Prostate gland (tissue), 2 donors: ENCODE measurements around the gene PCDH8.

Experiments
- POLR2A ChIP-seq: fragments of 450-650 bp; IDR thresholded peaks from one replicate; pipeline ENCODE4 v1.6.1; 2016; ENCODE audit warnings: antibody characterized with exemption, mild to moderate bottlenecking
- POLR2AphosphoS5 ChIP-seq: sonication (generic); formaldehyde crosslinking; IDR thresholded peaks from one replicate; pipeline ENCODE4 v1.6.1; 2017; ENCODE audit warnings: antibody characterized with exemption
- TF ChIP-seq, protein P1 (sequence below), 4 experiments: fragments of 200-600 bp in 2 of 4; fragments of 450-650 bp in 2 of 4; sonication (generic) in 2 of 4; IDR thresholded peaks; 1 replicate in 3 of 4; 2 replicates in 1 of 4; pipeline ENCODE4 v1.5.1; 2016 to 2019; ENCODE audit warnings: antibody characterized with exemption in 4 of 4, mild to moderate bottlenecking in 2 of 4, moderate library complexity in 2 of 4

DNA sequence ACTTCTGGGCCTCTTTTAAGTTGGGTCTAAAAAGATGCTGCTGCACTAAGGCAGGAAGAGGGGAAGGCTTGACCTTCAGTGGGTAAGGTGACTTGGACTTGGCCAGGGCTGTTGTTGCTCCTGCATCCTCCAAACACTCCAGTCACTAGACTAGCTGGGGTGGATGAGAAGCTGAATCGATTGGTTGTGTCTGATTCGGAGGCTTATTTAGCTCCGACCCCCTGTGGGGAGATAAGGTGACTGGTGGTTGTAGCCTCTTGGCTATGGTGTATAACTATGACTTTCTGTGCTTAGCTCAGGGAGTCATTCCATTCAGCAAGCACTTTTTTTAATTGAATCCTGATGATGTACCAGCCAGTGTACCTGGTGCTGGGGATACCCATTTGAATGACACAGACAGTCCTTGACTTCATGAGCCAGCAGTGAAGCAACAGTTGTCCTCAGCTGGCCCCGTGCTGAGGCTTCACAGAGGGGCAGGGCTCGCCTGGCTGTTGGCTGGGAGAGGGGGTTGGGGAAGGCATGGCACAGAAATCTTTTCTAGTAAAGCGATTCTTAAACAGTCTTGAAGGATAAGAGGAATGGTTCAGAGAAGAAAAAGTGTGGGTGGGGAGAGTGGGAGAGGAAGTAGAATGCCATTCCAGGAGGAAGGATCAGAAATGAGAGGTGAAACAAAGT, 9.9 kb downstream of the PCDH8 start:
- TF ChIP-seq, protein P1, sequence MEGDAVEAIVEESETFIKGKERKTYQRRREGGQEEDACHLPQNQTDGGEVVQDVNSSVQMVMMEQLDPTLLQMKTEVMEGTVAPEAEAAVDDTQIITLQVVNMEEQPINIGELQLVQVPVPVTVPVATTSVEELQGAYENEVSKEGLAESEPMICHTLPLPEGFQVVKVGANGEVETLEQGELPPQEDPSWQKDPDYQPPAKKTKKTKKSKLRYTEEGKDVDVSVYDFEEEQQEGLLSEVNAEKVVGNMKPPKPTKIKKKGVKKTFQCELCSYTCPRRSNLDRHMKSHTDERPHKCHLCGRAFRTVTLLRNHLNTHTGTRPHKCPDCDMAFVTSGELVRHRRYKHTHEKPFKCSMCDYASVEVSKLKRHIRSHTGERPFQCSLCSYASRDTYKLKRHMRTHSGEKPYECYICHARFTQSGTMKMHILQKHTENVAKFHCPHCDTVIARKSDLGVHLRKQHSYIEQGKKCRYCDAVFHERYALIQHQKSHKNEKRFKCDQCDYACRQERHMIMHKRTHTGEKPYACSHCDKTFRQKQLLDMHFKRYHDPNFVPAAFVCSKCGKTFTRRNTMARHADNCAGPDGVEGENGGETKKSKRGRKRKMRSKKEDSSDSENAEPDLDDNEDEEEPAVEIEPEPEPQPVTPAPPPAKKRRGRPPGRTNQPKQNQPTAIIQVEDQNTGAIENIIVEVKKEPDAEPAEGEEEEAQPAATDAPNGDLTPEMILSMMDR (IDR thresholded peaks at IDR 0.05): no peak
- TF ChIP-seq POLR2A (no peak), POLR2AphosphoS5 (no peak)
